ENCODE data around the gene DFFA. TPM values are rescaled to one million over a fixed set of nuclear protein-coding genes. Genes with fewer than 3 reads are reported as not detected.

Gene DFFA
- total and polyA plus RNA-seq, 9 of the 15 experiments (the other 6 are each of a cell fraction or from before 2014, with no cell fraction given) = 39.6 to 74.8 (median 59.2) TPM

- no peak for TF ChIP-seq ZNF280A (IDR thresholded peaks at IDR 0.05; ENCODE audit: low read depth, partially characterized antibody)
- peak; percentile 76 for TF ChIP-seq EGR1 (conservative IDR thresholded peaks at IDR 0.05)
- no peak for TF ChIP-seq ZNF699 (CRISPR knock-in tag; IDR thresholded peaks at IDR 0.05; ENCODE audit: insufficient replicate concordance)
- TF ChIP-seq ZBTB5 (IDR thresholded peaks at IDR 0.05) = no peak
- TF ChIP-seq ELK3 (CRISPR knock-in tag; IDR thresholded peaks at IDR 0.05) = no peak
- no peak for TF ChIP-seq ZFP30 (CRISPR knock-in tag; IDR thresholded peaks at IDR 0.05; ENCODE audit: borderline replicate concordance)
- TF ChIP-seq SMARCA5 (IDR thresholded peaks at IDR 0.05) = peak; percentile 3; the same call in 1 of the 2 replicates
- no peak for TF ChIP-seq MECOM (CRISPR knock-in tag; IDR thresholded peaks at IDR 0.05)
- TF ChIP-seq NFIX (CRISPR knock-in tag; IDR thresholded peaks at IDR 0.05; ENCODE audit: low read depth) = no peak
- no peak for TF ChIP-seq ZNF408 (CRISPR knock-in tag; IDR thresholded peaks at IDR 0.05; ENCODE audit: low read depth)
- no peak for TF ChIP-seq KDM2B (CRISPR knock-in tag; IDR thresholded peaks at IDR 0.05)
- no peak for TF ChIP-seq GABPB2 (CRISPR knock-in tag; conservative IDR thresholded peaks at IDR 0.05)
- no peak for TF ChIP-seq PRPF4 (IDR thresholded peaks at IDR 0.05; ENCODE audit: insufficient read depth, low read depth, low read length, poor library complexity, severe bottlenecking)
- no peak for TF ChIP-seq NFYB (IDR thresholded peaks at IDR 0.05; ENCODE audit: extremely low read depth, insufficient read length)
- TF ChIP-seq ZNF384 (IDR thresholded peaks at IDR 0.05; ENCODE audit: low read depth, low read length) = no peak
- no peak for TF ChIP-seq NELFE (IDR thresholded peaks at IDR 0.05; ENCODE audit: insufficient read depth, insufficient read length)
- no peak for TF ChIP-seq ZNF764 (CRISPR knock-in tag; IDR thresholded peaks at IDR 0.05; ENCODE audit: low read depth)
- no peak for TF ChIP-seq CREB5 (CRISPR knock-in tag; IDR thresholded peaks at IDR 0.05)
- TF ChIP-seq ZNF79 (CRISPR knock-in tag; IDR thresholded peaks at IDR 0.05; ENCODE audit: low read depth) = no peak
Observed at GRCh38 chr1:10510520-10511493, 38.5 kb upstream of the DFFA start (continued).

Data from K562 (cell line).